Progenitor cell of endocrine pancreas (in vitro differentiated cells): ENCODE measurements around the gene ADAT3. TPM values are rescaled to one million over a fixed set of nuclear protein-coding genes. Genes with fewer than 3 reads are reported as not detected.
A peak's percentile ranks its signal among the peaks of the same experiment; 100 is the strongest.
"Not testable (repeated sequence)": the region's sequence is repeated elsewhere in the genome, so short reads cannot be mapped to it uniquely, and the experiment has no call there.

ENCODE experiments used
- DNase-seq: peaks from one replicate; pipeline ENCODE4 v3.0.0; 2021; ENCODE audit warnings: low spot score; ENCODE audit not compliant: unreplicated experiment
- H3K27ac Mint-ChIP-seq: 2 replicates; pipeline ENCODE4 v1.8.0; 2021; ENCODE audit warnings: mild to moderate bottlenecking, moderate library complexity, mixed read lengths
- H3K27me3 Mint-ChIP-seq: 2 replicates; pipeline ENCODE4 v1.8.0; 2021; ENCODE audit warnings: mixed read lengths
- H3K36me3 Mint-ChIP-seq: 2 replicates; pipeline ENCODE4 v1.8.0; 2022; ENCODE audit warnings: mixed read lengths; ENCODE audit not compliant: insufficient read depth
- H3K4me1 Mint-ChIP-seq: 2 replicates; pipeline ENCODE4 v1.8.0; 2021; ENCODE audit warnings: low read depth, mixed read lengths
- H3K4me3 Mint-ChIP-seq: 2 replicates; pipeline ENCODE4 v1.8.0; 2021; ENCODE audit warnings: low read depth, mild to moderate bottlenecking, moderate library complexity, mixed read lengths
- H3K9me3 Mint-ChIP-seq: 2 replicates; pipeline ENCODE4 v1.8.0; 2021; ENCODE audit warnings: low read depth, mixed read lengths
- CTCF ChIP-seq: fragments of 200-600 bp; sonication (generic); IDR thresholded peaks from one replicate; pipeline ENCODE4 v1.5.0; 2021; ENCODE audit warnings: antibody characterized with exemption, mild to moderate bottlenecking; ENCODE audit not compliant: unreplicated experiment
- total RNA-seq: library from RNA; stranded (reverse); gene quantifications from 2 replicates; pipeline ENCODE4 v1.2.1, GENCODE V29; 2021

ADAT3 gene
- total RNA-seq, 1 donor from 2014 or later, result 14.1 TPM

- peaks cover 22% of the 10 kb centered on the region for H3K4me1 Mint-ChIP-seq
- TF ChIP-seq CTCF, result no peak
- no peak overlapping the region for H3K27ac Mint-ChIP-seq
- H3K27me3 Mint-ChIP-seq, result no peaks in the 10 kb centered on the region
- H3K9me3 Mint-ChIP-seq, result no peaks in the 10 kb centered on the region
- H3K36me3 Mint-ChIP-seq, result no peaks in the 10 kb centered on the region
- H3K4me3 Mint-ChIP-seq, result no peak overlapping the region
- DNase-seq, result no peak
These were observed 33.6 kb upstream of the ADAT3 start for GRCh38 chr19:1871630-1872029.

GRCh38 chr19:1872807-1873523, 32.2 kb upstream of the ADAT3 start:
- no peak for TF ChIP-seq CTCF
- Mint-ChIP-seq H3K36me3 (no peaks in the 10 kb centered on the region), H3K9me3 (no peaks in the 10 kb centered on the region), H3K27me3 (no peaks in the 10 kb centered on the region), H3K4me1 (peaks cover 22% of the 10 kb centered on the region), H3K4me3 (no peak overlapping the region), H3K27ac (no peak overlapping the region)
- no peak for DNase-seq

- Mint-ChIP-seq H3K4me3 (peak overlapping the region; percentile 93), H3K4me1 (peaks cover 22% of the 10 kb centered on the region), H3K27ac (peak overlapping the region; percentile 7), H3K9me3 (no peaks in the 10 kb centered on the region), H3K27me3 (no peaks in the 10 kb centered on the region), H3K36me3 (no peaks in the 10 kb centered on the region)
- TF ChIP-seq CTCF, result no peak
- DNase-seq, result no peak
These were observed 31.4 kb upstream of the ADAT3 start for GRCh38 chr19:1873524-1874473.

GRCh38 chr19:1874554-1875185, 30.5 kb upstream of the ADAT3 start:
- no peak for TF ChIP-seq CTCF
- Mint-ChIP-seq H3K36me3 (no peaks in the 10 kb centered on the region), H3K4me3 (peak overlapping the region; percentile 93), H3K27me3 (no peaks in the 10 kb centered on the region), H3K4me1 (peaks cover 22% of the 10 kb centered on the region), H3K9me3 (no peaks in the 10 kb centered on the region), H3K27ac (peak overlapping the region; percentile 91)
- DNase-seq, result no peak

GRCh38 chr19:1875265-1875645, 29.9 kb upstream of the ADAT3 start:
- not testable (repeated sequence) for H3K9me3 Mint-ChIP-seq, H3K27me3 Mint-ChIP-seq, DNase-seq, H3K36me3 Mint-ChIP-seq
- H3K27ac Mint-ChIP-seq, result peak overlapping the region; percentile 91
- peak overlapping the region; percentile 93 for H3K4me3 Mint-ChIP-seq
- H3K4me1 Mint-ChIP-seq, result peaks cover 22% of the 10 kb centered on the region
